ENCODE results near the gene PARM1.

DNA sequence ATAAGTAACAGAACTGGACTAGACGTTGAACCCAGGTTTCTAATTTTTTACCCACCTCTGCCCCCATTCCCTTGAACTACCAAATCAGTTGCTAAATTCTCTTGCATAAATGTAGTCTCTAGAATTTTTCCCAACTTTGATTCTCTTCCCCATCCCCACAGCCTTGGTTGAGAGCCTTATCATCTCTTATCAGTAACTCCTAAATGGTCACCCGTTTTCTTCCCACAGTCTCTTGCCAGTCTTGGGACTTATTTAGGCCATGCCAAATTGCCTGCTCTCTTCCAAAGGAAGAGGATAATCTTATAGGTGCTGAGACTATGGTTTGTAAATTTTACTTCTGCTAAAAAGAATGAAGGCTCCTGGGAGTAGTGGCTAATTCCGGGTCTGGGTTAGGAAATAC is 13.3 kb downstream of the PARM1 start:
- TF ChIP-seq, protein P1, sequence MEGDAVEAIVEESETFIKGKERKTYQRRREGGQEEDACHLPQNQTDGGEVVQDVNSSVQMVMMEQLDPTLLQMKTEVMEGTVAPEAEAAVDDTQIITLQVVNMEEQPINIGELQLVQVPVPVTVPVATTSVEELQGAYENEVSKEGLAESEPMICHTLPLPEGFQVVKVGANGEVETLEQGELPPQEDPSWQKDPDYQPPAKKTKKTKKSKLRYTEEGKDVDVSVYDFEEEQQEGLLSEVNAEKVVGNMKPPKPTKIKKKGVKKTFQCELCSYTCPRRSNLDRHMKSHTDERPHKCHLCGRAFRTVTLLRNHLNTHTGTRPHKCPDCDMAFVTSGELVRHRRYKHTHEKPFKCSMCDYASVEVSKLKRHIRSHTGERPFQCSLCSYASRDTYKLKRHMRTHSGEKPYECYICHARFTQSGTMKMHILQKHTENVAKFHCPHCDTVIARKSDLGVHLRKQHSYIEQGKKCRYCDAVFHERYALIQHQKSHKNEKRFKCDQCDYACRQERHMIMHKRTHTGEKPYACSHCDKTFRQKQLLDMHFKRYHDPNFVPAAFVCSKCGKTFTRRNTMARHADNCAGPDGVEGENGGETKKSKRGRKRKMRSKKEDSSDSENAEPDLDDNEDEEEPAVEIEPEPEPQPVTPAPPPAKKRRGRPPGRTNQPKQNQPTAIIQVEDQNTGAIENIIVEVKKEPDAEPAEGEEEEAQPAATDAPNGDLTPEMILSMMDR (IDR thresholded peaks at IDR 0.05; ENCODE audit: poor library complexity), result no peak
- TF ChIP-seq EZH2 (IDR thresholded peaks at IDR 0.05; ENCODE audit: borderline replicate concordance), result no peak

All from hepatocyte (in vitro differentiated cells).